GM18498 (cell line): ENCODE results near the gene HSPA1L.

Source experiments
- ATAC-seq: cut with Tn5 transposase; IDR thresholded peaks from one replicate; pipeline ENCODE4 v1.9.1; 2021; ENCODE audit warnings: mild to moderate bottlenecking, moderate library complexity; ENCODE audit not compliant: unreplicated experiment

The HSPA1L gene

GRCh38 chr6:31767096-31767645, 47.9 kb downstream of the HSPA1L start:
- no peak for ATAC-seq

- no peak for ATAC-seq
These were observed 48.9 kb downstream of the HSPA1L start for GRCh38 chr6:31765910-31766794.

- no peak for ATAC-seq
These were observed 49.5 kb downstream of the HSPA1L start for GRCh38 chr6:31765559-31765909.

- ATAC-seq = no peak
These were observed 50.9 kb downstream of the HSPA1L start for GRCh38 chr6:31764198-31764597.

GRCh38 chr6:31763619-31763940, 51.5 kb downstream of the HSPA1L start:
- no peak for ATAC-seq

- no peak for ATAC-seq
These were observed 52.0 kb downstream of the HSPA1L start for GRCh38 chr6:31762878-31763618.

- no peak for ATAC-seq
These were observed 52.7 kb downstream of the HSPA1L start, which contains the start of gene SAPCD1 for GRCh38 chr6:31762356-31762755. Gene SAPCD1, plus strand, starts transcription at chr6:31762656. Its CDS starts 399 bp downstream, at chr6:31763055.

- no peak for ATAC-seq
These were observed 53.7 kb downstream of the HSPA1L start for GRCh38 chr6:31761343-31761742.

GRCh38 chr6:31760790-31761189, 54.3 kb downstream of the HSPA1L start:
- ATAC-seq = no peak
